Globus pallidus (tissue), 1 donor: Measurements from ENCODE around the gene TEPSIN.

Source experiments
- DNase-seq: peaks from one replicate; pipeline ENCODE4 v3.0.0-alpha.2; 2015; ENCODE audit warnings: low spot score

The TEPSIN gene, protein sequence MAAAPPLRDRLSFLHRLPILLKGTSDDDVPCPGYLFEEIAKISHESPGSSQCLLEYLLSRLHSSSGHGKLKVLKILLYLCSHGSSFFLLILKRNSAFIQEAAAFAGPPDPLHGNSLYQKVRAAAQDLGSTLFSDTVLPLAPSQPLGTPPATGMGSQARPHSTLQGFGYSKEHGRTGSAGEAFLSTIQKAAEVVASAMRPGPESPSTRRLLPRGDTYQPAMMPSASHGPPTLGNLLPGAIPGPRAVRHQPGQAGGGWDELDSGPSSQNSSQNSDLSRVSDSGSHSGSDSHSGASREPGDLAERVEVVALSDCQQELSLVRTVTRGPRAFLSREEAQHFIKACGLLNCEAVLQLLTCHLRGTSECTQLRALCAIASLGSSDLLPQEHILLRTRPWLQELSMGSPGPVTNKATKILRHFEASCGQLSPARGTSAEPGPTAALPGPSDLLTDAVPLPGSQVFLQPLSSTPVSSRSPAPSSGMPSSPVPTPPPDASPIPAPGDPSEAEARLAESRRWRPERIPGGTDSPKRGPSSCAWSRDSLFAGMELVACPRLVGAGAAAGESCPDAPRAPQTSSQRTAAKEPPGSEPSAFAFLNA

DNA sequence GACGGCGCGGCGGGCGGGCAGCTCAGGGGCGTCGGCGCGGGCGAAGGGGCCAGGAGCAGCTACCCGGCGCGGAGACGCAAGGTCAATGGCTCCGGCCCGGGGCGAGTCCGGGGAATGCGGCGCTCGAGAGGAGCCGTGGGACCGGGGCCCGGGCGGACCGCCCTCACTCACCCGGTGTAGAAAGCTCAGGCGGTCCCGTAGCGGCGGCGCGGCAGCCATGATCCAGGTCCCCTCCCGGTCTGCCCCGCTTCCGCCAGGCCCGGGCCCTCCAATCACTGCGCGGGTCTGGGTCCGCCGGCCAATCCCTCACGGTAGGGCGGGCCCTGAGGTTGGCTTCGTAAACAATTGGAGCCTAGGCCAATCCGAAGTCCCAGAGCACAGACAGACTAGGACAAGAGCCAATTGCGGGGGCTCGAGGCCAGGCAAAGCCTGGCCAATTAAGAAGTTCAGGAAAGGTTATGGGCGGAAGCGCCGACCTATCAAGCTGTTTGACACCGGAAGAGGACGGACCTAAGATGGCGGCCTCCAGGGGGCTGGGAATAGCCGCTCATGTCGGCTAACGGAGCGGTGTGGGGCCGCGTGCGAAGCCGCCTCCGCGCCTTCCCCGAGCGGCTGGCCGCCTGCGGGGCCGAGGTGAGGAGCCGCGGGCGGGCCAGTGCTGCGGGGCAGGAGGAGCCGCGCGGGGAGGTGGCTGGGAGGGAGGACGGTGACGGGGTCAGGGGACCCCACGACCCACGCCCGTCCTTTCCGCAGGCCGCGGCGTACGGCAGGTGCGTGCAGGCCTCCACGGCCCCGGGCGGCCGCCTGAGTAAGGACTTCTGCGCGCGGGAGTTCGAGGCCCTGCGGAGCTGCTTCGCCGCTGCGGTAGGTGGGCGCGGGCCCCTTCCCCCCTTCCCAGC lies at the start of gene TEPSIN, which contains the start of gene NDUFAF8:
TEPSIN (minus strand) TSS at position 241 of the 899 bp plus-strand sequence; CDS start at position 219, 22 bp downstream.
NDUFAF8 (plus strand) TSS at position 504 of the 899 bp plus-strand sequence; CDS start at position 550, 46 bp downstream.
- peak; percentile 100 for DNase-seq

DNA sequence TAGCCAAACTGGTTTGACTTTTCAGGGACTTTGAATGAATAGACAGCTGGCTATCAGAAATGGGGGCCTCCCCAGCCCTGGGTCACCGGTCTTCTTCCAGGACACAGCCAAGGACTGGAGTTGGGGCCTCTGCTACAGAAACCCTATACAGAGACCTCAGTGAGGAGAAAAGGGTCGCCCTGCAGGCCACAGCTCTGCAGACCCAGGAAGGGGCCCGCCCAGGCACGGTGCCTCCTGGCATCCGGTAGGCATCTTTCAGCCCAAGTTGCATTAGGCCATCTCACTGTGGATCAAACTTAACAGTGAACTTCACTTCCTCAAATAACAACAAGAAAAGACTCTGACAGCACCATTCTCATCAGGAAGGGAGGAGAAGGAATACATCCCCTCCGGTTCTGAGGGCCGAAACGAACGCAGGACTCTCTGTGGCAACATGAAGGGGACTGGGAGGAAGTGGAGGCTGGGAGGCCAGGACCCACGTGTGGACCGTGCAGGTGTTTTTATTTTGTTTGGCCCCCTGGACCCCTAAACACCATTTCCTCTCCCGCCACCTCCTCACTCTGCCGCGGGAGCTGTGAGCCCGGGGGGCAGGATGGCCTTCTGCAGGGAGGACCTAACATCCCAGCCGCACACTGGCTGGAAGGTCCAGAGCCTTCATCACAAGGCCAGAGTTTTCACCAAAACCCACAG lies 49.0 kb upstream of the TEPSIN start:
- no peak for DNase-seq

DNA sequence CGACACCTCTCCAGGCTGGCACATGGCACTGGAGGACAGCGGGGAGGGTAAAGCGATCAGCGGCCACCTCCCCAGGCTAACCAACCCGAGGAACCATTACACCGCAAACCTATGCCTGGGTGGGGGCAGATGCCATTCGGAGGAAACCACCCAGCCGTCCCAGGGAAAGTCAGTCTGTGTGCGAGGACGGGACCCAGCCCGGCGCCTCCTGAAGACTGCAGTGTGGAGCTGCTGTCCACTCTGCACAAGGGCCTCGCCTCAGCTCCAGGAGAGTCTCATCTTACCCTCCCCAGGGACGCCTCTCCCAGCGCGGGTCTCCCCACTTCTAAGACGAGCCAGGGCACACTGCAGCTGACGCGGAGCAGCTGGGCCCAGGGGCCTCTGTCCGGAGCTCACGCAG lies 48.3 kb upstream of the TEPSIN start:
- DNase-seq = no peak

DNA sequence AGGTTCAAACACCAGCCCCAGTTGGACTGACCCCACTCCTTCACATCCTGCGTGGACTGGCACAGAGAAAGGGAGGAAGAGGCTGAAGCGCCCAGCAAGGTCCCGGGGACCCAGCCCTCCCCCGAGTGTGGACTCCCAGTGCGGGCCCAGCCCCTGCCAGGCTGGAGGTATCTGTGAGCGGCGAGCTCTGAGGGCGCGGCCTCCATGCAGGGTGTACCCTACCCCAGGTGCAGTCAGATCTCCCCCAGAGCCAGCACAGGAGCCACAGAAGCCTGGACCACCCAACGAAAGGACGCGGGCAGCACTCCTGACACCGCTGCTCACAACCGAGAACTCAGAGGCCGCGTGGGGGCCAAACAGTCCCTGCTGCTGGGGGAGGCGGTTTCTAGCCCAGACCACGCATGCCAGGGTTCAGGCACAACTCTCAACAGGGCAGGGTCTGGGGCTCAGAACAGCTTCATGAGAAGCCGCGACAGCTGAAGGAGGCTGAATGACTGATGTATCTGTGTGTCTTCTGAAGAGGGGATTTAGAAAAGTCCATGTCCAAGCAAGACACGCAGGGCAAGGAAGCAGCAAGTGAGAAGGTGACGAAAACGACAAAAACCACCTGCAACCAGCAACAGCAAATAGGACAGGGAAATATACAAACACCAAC lies 47.8 kb upstream of the TEPSIN start:
- no peak for DNase-seq

DNA sequence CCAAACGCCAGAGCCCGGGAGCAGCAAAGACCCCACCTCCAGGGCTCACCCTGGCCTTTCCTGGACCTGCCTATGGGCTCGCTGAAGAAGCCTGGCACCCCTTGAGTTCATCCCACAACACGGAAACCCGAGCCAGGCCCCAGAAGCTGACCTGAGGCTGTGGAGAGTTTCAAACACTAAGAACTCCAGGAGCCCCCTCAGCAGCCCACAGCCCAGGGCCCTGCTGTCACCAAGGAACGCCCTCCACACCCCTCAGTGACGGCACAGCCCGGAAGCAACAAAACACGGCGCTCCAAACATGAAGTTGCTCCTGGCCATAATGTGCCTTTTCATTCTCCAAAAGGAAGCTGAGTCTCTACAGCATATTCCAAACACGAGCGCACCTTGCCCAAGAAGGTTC lies 47.0 kb upstream of the TEPSIN start:
- DNase-seq = no peak

DNA sequence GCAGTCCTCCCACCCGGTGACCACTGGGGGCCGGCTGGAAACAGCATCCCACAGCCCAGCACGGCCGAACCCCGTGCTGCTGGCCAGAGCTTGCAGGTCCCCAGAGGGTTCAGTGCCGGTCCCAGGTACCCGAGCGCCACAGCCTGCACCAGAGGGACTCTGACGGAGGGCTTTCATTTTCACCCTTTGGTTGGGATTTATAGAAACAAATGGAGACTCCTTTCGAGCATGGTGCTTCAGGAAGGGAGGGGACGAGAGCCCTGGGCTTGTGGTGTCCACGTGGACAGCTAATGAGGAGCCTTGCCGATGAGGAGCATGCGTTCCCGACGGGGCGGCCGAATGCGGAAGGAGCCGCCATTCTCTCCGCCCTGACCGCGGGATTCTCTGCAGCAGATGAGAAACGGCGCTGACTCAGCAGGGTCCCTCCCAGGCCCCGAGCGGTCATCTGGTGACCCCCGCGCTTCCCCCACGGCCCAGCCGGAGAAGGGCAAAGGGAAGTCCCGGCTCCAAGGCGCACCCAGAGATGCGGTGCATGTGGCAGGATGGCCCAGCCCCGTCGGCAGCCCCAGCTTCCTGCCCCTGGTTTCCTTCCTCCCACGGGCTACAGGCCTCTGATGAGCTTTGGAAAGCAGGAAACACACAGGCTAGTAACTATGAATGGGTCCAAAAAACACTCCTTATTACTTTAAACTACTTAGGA lies 46.5 kb upstream of the TEPSIN start:
- DNase-seq = peak; percentile 63

DNA sequence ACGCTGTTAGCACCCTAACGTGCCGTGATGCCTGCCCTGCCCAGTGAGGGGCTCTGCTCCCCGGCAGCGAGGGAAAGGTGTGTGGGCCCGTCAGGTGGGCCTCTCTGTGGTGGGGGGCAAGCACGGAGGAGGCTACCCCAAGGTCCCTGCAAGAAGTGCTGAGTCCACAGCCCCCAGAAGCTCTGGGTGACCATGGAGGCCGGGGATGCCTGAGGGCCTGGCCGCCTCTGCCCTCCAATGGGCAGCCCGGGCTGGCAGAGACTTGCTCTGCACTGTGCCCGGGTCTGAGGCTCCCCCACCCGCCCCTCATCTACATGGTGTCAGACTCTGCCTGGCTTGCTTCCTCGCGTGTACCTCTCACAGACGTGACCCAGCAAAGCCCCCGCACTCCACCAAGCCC lies 44.0 kb upstream of the TEPSIN start:
- no peak for DNase-seq

DNA sequence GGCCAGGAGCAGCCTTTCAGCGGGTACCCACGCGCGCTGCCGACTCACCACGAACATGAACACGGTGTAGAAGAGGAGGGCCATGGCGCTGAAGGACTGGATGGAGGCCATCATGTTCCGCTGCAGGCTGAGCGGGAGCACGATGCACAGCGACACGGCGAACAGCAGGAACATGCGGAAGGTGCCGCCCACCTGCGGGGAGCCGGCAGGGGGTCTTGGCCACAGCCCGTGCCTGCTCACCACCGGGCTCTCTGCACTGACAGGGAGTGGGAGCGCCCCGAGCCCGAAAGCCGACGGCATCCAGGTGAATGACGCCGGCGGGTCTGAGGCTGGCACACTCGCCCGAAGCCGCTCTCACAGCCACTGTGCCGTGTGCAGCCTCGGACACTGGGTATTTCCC lies 43.3 kb upstream of the TEPSIN start:
- no peak for DNase-seq

DNA sequence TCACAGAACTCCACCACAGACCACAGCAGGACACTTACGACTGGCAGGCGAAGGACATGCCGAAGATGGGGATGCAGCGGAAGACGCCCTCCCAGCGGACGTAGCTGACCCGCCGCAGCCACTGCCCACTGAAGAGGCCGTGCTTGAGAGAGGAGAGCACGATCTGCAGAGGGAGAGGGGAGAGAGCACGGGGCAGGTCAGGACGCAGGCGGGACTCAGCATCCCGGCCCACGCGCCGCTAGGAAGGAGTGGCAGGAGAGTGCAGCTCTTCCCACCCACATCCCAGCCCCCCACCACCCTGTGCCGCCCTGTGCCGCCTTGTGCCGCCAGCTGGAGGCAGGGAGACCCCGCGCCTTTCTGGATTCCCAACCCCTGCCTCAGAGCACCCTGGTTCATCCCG lies 41.7 kb upstream of the TEPSIN start:
- DNase-seq = no peak

DNA sequence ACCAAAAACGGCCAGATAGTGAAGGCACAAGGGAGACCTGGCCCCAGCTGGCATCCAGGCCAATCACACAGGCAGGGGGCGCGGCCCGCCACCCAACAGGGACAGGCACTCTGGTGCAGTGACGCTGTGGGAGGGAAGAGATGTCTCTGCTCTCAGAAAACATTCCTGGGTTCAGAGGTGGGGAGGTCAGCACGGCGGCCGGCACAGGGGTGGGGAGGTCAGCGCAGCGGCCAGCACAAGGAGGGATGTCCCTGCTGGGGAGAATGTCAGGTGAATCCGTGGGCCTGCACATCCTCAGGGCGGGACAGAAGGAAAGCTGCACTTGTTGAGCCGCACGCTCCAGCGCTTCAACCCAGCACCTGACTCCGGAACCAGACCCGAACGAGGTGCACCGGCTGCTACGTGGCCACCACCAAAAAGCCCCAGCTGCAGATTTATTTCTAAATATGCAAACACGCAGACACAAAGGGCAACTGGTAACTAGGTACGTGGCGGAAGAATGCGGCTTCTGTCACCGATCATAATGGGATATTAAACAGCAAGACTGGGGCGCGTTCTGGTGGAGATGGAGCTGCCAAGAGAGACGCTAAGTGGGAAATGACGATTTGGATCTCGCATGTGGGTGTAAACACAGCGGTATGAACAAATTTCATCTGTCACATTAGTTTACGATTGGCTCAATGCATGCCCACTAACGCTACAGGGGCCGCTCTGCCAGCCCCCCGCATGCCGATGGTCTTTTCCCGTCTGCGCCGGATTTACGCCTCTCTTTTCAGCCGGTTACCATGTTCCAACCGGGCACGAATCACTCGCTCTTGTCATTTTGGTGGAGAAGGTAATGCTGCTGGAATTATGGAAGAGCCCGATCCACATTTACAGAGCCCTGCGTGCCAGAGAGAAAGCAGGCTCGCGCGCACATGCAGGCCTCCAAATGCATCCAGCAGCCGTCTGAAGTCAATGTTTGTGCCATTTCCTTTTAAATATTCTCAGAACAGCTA lies 40.7 kb upstream of the TEPSIN start:
- DNase-seq = no peak

DNA sequence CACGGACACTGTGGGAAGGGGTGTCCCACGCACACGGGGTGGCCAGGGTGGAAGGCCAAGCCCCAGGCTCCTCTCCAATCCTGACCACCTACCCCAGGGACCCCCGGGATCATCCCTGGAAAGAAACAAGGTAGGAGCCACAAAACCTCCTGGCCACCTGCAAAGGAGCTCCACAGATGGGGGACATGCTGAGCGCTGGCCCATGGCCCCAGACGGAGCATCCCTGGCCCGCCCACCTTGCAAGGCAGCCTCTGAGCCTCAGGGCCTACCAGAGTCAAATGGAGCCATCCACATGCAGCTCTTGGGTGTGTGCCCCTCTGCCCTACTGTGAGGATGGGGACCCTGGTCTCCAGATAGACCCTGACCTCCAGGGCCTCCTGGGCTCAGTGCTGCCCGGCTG lies 40.0 kb upstream of the TEPSIN start:
- no peak for DNase-seq

DNA sequence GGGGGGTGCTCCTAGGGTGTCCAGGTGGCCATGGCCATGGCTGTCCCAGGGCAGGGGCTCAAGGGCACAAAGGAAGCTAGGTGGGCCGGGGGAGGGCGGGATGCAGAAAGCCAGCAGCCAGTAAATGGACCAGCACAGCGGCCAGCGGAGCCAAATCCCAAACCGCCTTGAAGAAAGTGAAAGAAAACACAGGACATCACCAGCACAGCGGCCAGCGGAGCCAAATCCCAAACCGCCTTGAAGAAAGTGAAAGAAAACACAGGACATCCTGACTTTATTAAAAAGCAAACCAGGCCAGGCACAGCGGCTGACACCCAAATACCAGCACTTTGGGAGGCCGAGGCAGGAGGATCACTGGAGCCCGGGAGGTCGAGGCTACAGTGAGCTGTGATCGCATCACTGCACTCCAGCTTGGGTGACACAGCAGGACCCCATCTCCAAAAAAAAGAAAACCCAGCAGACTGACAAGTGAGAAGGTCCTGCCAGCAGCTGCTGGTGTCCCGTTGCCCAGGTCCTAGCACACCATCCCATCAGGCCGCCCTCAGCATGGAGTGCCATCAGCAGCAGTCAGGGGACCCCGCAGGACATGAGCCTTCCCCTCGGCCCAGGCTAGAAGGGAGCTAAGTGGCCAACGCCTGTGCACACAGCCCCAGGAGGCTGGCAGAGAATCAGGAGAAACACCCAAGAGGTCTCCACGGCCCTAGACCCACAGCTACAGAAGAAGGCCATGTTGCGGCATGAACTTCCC lies 39.3 kb upstream of the TEPSIN start:
- no peak for DNase-seq

DNA sequence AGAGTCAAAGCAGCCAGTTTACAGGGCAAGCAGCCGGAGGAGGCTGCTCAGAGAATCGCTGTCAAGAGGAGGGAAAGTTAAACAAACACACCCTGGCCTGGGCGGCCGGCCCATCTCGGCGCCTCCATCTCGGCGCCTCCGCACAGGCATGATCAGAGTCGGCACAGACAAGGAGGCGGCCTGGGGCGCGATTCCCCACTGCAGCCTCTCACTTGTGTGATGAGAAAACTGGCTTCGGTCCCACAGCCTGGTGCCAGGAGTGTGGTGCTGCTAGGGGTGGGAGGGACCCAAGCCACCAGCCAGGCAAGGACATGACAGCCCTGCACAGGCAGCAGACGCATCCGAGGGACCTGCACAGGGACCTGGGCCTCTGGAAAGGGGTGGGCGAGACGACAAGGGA lies 38.6 kb upstream of the TEPSIN start:
- DNase-seq = peak; percentile 43

DNA sequence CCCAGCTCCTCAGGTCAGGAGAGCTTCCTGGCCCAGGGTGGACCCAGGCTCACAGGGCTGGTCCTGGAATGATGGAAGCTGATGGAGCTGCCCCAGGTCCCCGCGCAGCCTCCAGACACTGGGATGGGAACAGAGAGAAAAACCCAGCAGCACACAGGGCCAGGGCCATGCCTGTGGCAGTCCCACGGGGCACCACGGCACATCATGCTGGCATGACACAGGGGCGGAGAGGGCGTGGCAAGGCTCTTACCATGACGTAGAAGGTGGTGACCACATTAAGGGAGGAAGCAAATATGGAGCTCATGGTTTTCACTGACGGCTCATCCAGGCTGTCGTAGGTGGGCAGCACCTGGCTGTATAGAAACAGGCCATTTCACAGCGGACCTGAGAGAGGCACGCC lies 37.9 kb upstream of the TEPSIN start:
- DNase-seq = no peak

DNA sequence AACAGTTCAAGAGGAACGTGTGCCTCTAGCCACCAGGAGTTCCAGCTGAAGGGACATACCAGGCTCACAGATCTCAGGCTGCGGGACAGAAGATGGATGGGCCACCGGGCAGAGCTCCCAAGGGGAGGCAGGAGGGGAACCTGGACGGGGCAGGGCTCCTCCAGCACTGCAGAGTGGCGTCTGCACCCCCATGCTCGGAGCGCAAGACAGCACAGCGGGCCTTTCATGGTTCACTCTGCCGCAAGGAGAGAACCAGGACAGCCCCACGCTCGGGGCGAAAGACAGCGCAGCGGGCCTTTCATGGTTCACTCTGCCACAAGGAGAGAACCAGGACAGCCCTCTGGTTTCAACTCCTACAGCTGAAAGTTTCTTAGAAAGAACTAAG lies 35.6 kb upstream of the TEPSIN start:
- DNase-seq = no peak

DNA sequence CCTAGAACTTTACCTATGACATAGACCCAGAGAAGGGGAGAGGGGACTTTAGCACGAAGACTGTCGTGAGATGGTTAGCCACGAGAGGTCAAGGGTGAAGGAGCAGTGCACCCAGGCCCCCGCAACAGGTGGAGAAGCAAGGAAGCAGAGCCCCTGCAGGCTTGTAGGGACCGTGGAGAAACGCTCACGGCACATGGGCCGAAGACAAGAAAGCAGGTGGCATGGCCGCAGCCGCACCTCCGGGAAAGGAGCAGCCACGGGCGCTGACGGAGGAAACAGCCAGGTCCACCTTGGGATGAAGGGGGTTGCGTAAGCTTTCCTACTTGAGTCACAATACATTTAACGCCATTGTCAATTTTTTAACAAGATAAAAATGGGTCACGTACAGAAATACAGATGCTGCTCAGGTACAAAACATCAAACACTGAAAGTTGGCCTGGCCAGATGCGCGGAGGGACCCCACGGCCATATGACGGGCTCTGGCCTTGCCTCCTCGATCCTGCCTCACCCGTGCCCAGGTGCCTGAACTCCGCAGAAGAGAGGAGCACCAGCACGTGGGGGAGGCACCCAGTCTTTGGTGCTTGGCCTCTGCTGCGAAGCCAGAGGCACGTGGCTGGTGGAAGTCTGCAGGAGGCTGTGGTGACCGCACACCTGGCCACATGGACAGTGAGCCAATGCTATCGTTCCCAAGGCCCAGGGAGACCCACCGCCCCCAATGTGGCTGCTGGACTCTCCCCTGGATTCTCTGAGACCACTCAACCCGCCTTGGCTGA lies 35.0 kb upstream of the TEPSIN start:
- no peak for DNase-seq

DNA sequence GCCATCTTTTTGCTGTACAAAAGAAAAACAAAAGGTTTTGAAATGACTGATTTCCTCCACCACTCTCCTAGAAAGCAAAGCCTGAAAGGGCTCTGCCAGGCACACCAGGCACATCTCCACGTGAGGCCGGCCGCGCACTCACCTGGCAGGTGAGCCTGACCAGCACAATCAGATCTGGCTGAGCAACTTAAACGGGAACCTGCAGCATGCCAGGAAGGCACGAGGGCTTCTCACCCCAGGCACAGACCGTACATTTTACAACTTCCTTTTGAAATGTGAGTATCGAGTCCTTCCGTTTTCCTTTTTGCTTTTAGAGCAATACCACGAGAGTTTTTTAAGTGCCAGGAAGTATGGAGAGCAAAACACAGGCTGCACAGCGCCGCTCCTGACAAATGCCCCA lies 33.8 kb upstream of the TEPSIN start:
- DNase-seq = no peak

DNA sequence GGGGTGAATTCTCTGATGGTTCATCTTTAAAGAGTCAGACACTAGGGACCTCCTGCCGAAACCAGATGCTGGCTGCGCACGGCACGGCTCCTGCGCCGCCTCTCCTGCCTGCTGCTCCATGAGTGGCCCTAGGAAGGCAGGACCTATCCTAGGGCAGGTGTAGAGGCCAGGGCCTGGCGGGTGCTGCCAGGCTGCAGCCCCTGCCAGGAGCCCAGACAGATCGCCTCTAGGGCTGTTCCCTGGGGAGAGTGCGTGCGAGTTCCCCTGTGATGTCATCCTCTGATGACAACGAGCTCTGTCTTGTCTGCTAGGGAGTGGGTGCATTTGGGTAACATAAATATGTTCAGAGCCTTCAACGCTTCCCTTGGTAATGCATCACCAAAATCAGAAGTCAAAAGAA lies 32.4 kb upstream of the TEPSIN start:
- no peak for DNase-seq
